ENCODE data around the gene CDC42EP3.
A peak's percentile ranks its signal among the peaks of the same experiment; 100 is the strongest.

Gene CDC42EP3

GRCh38 chr2:37683921-37684780 is 12.7 kb upstream of the CDC42EP3 start:
- no peak for DNase-seq (ENCODE audit: low read depth in 2 of 2)

GRCh38 chr2:37683241-37683640 is 11.8 kb upstream of the CDC42EP3 start:
- no peak for DNase-seq (ENCODE audit: low read depth in 2 of 2)

GRCh38 chr2:37682473-37682872 is 11.0 kb upstream of the CDC42EP3 start:
- no peak for DNase-seq (ENCODE audit: low read depth in 2 of 2)

- DNase-seq (ENCODE audit: low read depth in 2 of 2) = no peak
Measured at GRCh38 chr2:37681587-37681986, 10.1 kb upstream of the CDC42EP3 start.

GRCh38 chr2:37679072-37679695 is 7.7 kb upstream of the CDC42EP3 start:
- DNase-seq (ENCODE audit: low read depth in 2 of 2) = no peak

- DNase-seq (ENCODE audit: low read depth in 2 of 2) = no peak
Measured at GRCh38 chr2:37676274-37676673, 4.8 kb upstream of the CDC42EP3 start.

GRCh38 chr2:37674946-37675345 is 3.5 kb upstream of the CDC42EP3 start:
- no peak for DNase-seq (ENCODE audit: low read depth in 2 of 2)

- DNase-seq (ENCODE audit: low read depth in 2 of 2) = no peak
Measured at GRCh38 chr2:37672870-37673184, 1.4 kb upstream of the CDC42EP3 start.

- DNase-seq (ENCODE audit: low read depth in 2 of 2) = peak; percentile 80 to 82
Measured at GRCh38 chr2:37672104-37672869, 845 bp upstream of the CDC42EP3 start.

- DNase-seq (ENCODE audit: low read depth in 2 of 2) = no peak
Measured at GRCh38 chr2:37671816-37672103, 318 bp upstream of the CDC42EP3 start.

GRCh38 chr2:37670378-37671008 is 949 bp downstream of the CDC42EP3 start:
- DNase-seq (ENCODE audit: low read depth in 2 of 2) = no peak

GRCh38 chr2:37669446-37669845 is 2.0 kb downstream of the CDC42EP3 start:
- no peak for DNase-seq (ENCODE audit: low read depth in 2 of 2)

- no peak for DNase-seq (ENCODE audit: low read depth in 2 of 2)
Measured at GRCh38 chr2:37667704-37668103, 3.7 kb downstream of the CDC42EP3 start.

- no peak for DNase-seq (ENCODE audit: low read depth in 2 of 2)
Measured at GRCh38 chr2:37666772-37667171, 4.7 kb downstream of the CDC42EP3 start.

GRCh38 chr2:37665604-37666362 is 5.7 kb downstream of the CDC42EP3 start:
- DNase-seq (ENCODE audit: low read depth in 2 of 2) = no peak

- no peak for DNase-seq (ENCODE audit: low read depth in 2 of 2)
Measured at GRCh38 chr2:37665043-37665442, 6.4 kb downstream of the CDC42EP3 start.

GRCh38 chr2:37664231-37664643 is 7.2 kb downstream of the CDC42EP3 start:
- DNase-seq (ENCODE audit: low read depth in 2 of 2) = no peak

- no peak for DNase-seq (ENCODE audit: low read depth in 2 of 2)
Measured at GRCh38 chr2:37663390-37663789, 8.1 kb downstream of the CDC42EP3 start.

- DNase-seq (ENCODE audit: low read depth in 2 of 2) = no peak
Measured at GRCh38 chr2:37659723-37660122, 11.7 kb downstream of the CDC42EP3 start.

- no peak for DNase-seq (ENCODE audit: low read depth in 2 of 2)
Measured at GRCh38 chr2:37658682-37659081, 12.8 kb downstream of the CDC42EP3 start.

- no peak for DNase-seq (ENCODE audit: low read depth in 2 of 2)
Measured at GRCh38 chr2:37657471-37657870, 14.0 kb downstream of the CDC42EP3 start.
